Trophoblast cell (in vitro differentiated cells and primary cell): ENCODE measurements around the gene SGTB.

Source experiments
- DNase-seq, 2 donors: peaks; one replicate each; pipeline ENCODE4 v3.0.0-alpha.2; 2016
- H2AFZ ChIP-seq: 2 replicates; pipeline ENCODE4 v1.6.1; 2013; ENCODE audit warnings: low read length, moderate library complexity, mild to moderate bottlenecking; ENCODE audit not compliant: insufficient read depth, poor library complexity
- H2AK5ac ChIP-seq: 2 replicates; pipeline ENCODE4 v1.6.1; 2013; ENCODE audit warnings: mild to moderate bottlenecking, low read length
- H2BK120ac ChIP-seq: 2 replicates; pipeline ENCODE4 v1.6.1; 2013; ENCODE audit warnings: low read length, mild to moderate bottlenecking, moderate library complexity; ENCODE audit not compliant: insufficient read depth, poor library complexity
- H2BK12ac ChIP-seq: 2 replicates; pipeline ENCODE4 v1.6.1; 2013; ENCODE audit warnings: mild to moderate bottlenecking, low read length, moderate library complexity
- H2BK5ac ChIP-seq: 2 replicates; pipeline ENCODE4 v1.6.1; 2013; ENCODE audit warnings: low read length, low read depth, moderate library complexity, mild to moderate bottlenecking; ENCODE audit not compliant: poor library complexity
- H3K14ac ChIP-seq: 2 replicates; pipeline ENCODE4 v1.6.1; 2013; ENCODE audit warnings: mild to moderate bottlenecking, low read length
- H3K18ac ChIP-seq: 2 replicates; pipeline ENCODE4 v1.6.1; 2013; ENCODE audit warnings: mild to moderate bottlenecking, low read length
- H3K23ac ChIP-seq: 2 replicates; pipeline ENCODE4 v1.6.1; 2013; ENCODE audit warnings: low read length
- H3K27ac ChIP-seq: 2 replicates; pipeline ENCODE4 v1.5.1; 2013; ENCODE audit warnings: low read depth, mild to moderate bottlenecking, inconsistent platforms, low read length, moderate library complexity
- H3K27me3 ChIP-seq: 2 replicates; pipeline ENCODE4 v1.6.1; 2013; ENCODE audit warnings: inconsistent platforms, mild to moderate bottlenecking, low read length, moderate library complexity; ENCODE audit not compliant: insufficient read depth
- H3K36me3 ChIP-seq, 2 experiments: 1 replicate in 1 of 2; 2 replicates in 1 of 2; pipeline ENCODE4 v1.6.1; 2013; ENCODE audit warnings: low read length in 2 of 2, mild to moderate bottlenecking in 2 of 2, moderate library complexity in 1 of 2; ENCODE audit not compliant: insufficient read depth in 2 of 2, control insufficient read depth in 1 of 2
- H3K4ac ChIP-seq: 2 replicates; pipeline ENCODE4 v1.6.1; 2013; ENCODE audit warnings: low read depth, mild to moderate bottlenecking, low read length, moderate library complexity
- H3K4me1 ChIP-seq, 2 experiments: 1 replicate in 1 of 2; 2 replicates in 1 of 2; pipeline ENCODE4 v1.6.1; 2013; ENCODE audit warnings: low read length in 2 of 2, mild to moderate bottlenecking in 2 of 2, moderate library complexity in 1 of 2; ENCODE audit not compliant: insufficient read depth in 2 of 2, control insufficient read depth in 1 of 2
- H3K4me2 ChIP-seq: 2 replicates; pipeline ENCODE4 v1.6.1; 2013; ENCODE audit warnings: inconsistent platforms, mild to moderate bottlenecking, low read length, moderate library complexity
- H3K4me3 ChIP-seq: 2 replicates; pipeline ENCODE4 v1.5.1; 2013; ENCODE audit warnings: mild to moderate bottlenecking, low read depth, low read length, inconsistent platforms
- H3K79me1 ChIP-seq: one replicate; pipeline ENCODE4 v1.6.1; 2013; ENCODE audit warnings: low read length
- H3K79me2 ChIP-seq: 2 replicates; pipeline ENCODE4 v1.6.1; 2013; ENCODE audit warnings: low read length, mild to moderate bottlenecking; ENCODE audit not compliant: control insufficient read depth, insufficient read depth, poor library complexity
- H3K9ac ChIP-seq: 2 replicates; pipeline ENCODE4 v1.6.1; 2013; ENCODE audit warnings: mild to moderate bottlenecking, low read length
- H3K9me3 ChIP-seq: 2 replicates; pipeline ENCODE4 v1.6.1; 2013; ENCODE audit warnings: low read depth, mild to moderate bottlenecking, control low read depth, inconsistent platforms, low read length; ENCODE audit not compliant: insufficient read depth
- H4K12ac ChIP-seq: 2 replicates; pipeline ENCODE4 v1.6.1; 2013; ENCODE audit warnings: low read depth, mild to moderate bottlenecking, low read length, moderate library complexity
- H4K8ac ChIP-seq: 2 replicates; pipeline ENCODE4 v1.6.1; 2013; ENCODE audit warnings: low read depth, mild to moderate bottlenecking, low read length, moderate library complexity
- H4K91ac ChIP-seq: one replicate; pipeline ENCODE4 v1.6.1; 2013; ENCODE audit warnings: low read depth, mild to moderate bottlenecking, low read length, moderate library complexity
- WGBS: extraction: QIAGEN DNeasy Blood & Tissue Kit; methylation state at CpG from one replicate; pipeline ENCODE4 v1.1.7; 2013; ENCODE audit warnings: missing lambda C conversion rate; ENCODE audit not compliant: insufficient read length, insufficient coverage; ENCODE audit errors: extremely low coverage; 5-methylcytosine and 5-hydroxymethylcytosine counted together

SGTB gene

DNA sequence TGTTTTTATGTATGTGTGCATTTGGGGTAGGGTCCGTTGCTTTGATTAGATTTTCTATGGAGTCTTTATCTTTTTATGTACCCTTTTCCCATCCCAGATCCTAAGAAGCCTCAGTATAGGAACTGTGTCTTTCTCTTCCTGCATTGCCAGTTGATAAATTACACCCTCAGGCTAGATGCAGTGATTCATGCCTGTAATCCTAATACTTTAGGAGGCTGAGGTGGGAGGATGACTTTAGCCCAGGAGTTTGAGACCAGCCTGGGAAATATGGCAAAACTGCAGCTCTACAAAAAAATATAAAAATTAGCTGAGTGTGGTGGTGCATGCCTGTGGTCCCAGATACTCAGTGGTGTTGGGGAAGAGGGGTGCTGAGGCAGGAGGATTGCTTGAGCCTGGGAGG is 40.3 kb upstream of the SGTB start:
- H3K9ac ChIP-seq, result no peak overlapping the region
- no CpG with 5 or more reads among the region's 1 CpG for WGBS

DNA sequence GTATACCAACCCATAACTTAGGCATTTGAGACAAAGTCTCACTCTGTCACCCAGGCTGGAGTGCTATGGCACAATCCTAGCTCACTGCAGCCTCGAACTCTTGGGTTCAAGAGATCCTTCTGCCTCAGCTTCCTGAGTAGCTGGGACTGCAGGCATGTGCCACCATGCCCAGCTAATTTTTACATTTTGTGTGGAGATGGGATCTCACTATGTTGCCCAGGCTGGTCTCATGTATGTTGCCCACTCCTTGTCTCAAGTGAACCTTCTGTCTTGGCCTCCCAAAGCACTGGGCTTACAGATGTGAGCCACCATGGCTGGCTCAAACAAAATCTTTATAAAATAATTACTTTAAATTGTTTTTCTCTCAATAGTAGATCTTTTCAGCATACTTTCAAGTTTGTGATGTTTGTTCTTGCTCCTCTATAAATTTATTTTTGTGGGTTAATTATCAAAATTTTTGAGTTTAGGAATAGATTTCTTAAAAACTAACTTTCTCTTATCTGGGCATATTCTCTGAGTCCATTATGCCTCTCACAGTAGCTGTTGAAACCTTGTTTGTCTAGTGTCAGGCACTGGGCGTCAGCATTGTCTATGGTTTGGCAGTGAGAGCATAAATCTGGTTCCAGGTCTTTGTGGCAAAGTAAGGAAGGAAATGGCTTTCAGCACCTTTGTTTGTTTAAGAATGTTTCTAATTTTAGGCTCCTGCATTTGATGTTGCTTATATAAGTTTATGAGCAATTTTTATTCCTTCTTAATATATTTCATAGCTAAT is 38.8 kb upstream of the SGTB start:
- Histone ChIP-seq H3K4me3 (no peak overlapping the region), H3K9ac (no peak overlapping the region), H3K9me3 (no peaks in the 10 kb centered on the region), H2AK5ac (no peak overlapping the region), H4K12ac (no peak overlapping the region), H3K27me3 (no peaks in the 10 kb centered on the region), H3K4me2 (no peak overlapping the region), H2BK120ac (no peak overlapping the region), H4K8ac (no peak overlapping the region), H3K23ac (no peak overlapping the region), H3K18ac (no peak overlapping the region), H3K14ac (no peak overlapping the region), H2AFZ (no peak overlapping the region), H3K36me3 (peaks cover 4 to 6% of the 10 kb centered on the region in 2 experiments), H2BK12ac (no peak overlapping the region), H3K27ac (no peak overlapping the region), H3K79me2 (no peaks in the 10 kb centered on the region), H3K79me1 (no peaks in the 10 kb centered on the region), H3K4me1 (no peaks in the 10 kb centered on the region), H3K4ac (no peak overlapping the region), H2BK5ac (no peak overlapping the region), H4K91ac (no peak overlapping the region)
- WGBS, result no CpG with 5 or more reads among the region's 2 CpGs
- no peak for DNase-seq

More for the DNA sequence above, 40.3 kb upstream of the SGTB start:
- H3K9me3 ChIP-seq, result peaks cover 1% of the 10 kb centered on the region
- no peak overlapping the region for H3K4me2 ChIP-seq
- no peak overlapping the region for H2BK12ac ChIP-seq
- no peak overlapping the region for H4K91ac ChIP-seq
- H3K27me3 ChIP-seq, result no peaks in the 10 kb centered on the region
- H3K4me1 ChIP-seq, result no peaks in the 10 kb centered on the region
- no peak overlapping the region for H3K4me3 ChIP-seq
- H2AFZ ChIP-seq, result no peak overlapping the region
- peak in 1 of 2 donors; percentile 40 for DNase-seq
- H3K79me2 ChIP-seq, result no peaks in the 10 kb centered on the region
- H2AK5ac ChIP-seq, result no peak overlapping the region
- H4K12ac ChIP-seq, result no peak overlapping the region
- peaks cover 4 to 9% of the 10 kb centered on the region in 2 experiments for H3K36me3 ChIP-seq
- no peak overlapping the region for H3K4ac ChIP-seq
- no peak overlapping the region for H3K27ac ChIP-seq
- H4K8ac ChIP-seq, result no peak overlapping the region
- no peak overlapping the region for H2BK120ac ChIP-seq
- H3K23ac ChIP-seq, result no peak overlapping the region
- H3K14ac ChIP-seq, result no peak overlapping the region
- H3K79me1 ChIP-seq, result no peaks in the 10 kb centered on the region
- H2BK5ac ChIP-seq, result no peak overlapping the region
- H3K18ac ChIP-seq, result peak overlapping the region; percentile 36

DNA sequence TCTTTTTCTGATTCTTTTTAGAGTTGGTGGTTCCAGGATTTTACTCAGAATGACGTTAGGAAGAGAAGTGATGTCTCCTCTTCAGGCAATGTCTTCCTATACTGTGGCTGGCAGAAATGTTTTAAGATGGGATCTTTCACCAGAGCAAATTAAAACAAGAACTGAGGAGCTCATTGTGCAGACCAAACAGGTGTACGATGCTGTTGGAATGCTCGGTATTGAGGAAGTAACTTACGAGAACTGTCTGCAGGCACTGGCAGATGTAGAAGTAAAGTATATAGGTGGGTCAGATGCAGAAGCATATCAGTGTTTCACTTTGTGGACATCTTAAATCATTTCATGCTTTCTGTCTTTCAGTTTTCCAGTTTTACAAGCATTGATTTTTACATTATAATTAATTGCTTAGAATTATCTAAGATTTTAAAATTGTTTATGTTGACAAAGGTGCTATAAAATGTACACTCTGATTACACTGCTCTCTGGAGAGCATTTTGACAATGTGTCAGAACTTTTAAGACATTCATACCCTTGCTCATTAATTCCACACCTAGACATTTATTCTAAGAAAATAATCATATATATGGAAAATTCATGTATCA is 36.7 kb upstream of the SGTB start:
- Histone ChIP-seq H2AK5ac (no peak overlapping the region), H3K79me2 (no peaks in the 10 kb centered on the region), H3K36me3 (peaks cover 4 to 6% of the 10 kb centered on the region in 2 experiments), H3K4me2 (no peak overlapping the region), H2AFZ (no peak overlapping the region), H3K4me1 (peaks cover 0 to 2% of the 10 kb centered on the region in 2 experiments), H3K79me1 (no peaks in the 10 kb centered on the region), H2BK5ac (no peak overlapping the region), H4K91ac (no peak overlapping the region), H3K23ac (no peak overlapping the region), H4K12ac (no peak overlapping the region), H3K9me3 (no peaks in the 10 kb centered on the region), H3K27me3 (no peaks in the 10 kb centered on the region), H3K4me3 (no peak overlapping the region), H4K8ac (no peak overlapping the region), H3K14ac (no peak overlapping the region), H3K9ac (no peak overlapping the region), H3K4ac (no peak overlapping the region), H2BK120ac (no peak overlapping the region), H3K27ac (no peak overlapping the region), H3K18ac (no peak overlapping the region), H2BK12ac (no peak overlapping the region)
- no CpG with 5 or more reads among the region's 4 CpGs for WGBS
- DNase-seq, result no peak

DNA sequence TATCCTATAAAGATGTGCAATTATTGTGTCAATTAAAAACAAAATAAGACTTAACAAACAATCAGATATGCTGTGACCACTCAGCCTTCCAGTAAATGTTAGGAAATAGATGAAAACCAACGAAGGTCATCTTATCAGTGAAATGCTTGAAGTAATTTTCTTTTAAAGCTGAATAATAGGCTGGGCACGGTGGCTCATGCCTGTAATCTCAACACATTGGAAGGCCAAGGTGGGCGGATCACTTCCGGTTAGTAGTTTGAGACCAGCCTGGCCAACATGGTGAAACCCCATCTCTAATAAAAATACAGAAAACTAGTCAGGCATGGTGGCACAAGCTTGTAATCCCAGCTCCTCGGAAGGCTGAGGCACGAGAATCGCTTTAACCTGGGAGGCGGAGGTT is 31.3 kb upstream of the SGTB start:
- Histone ChIP-seq H3K79me1 (no peaks in the 10 kb centered on the region), H4K91ac (no peak overlapping the region), H3K4ac (no peak overlapping the region), H3K9me3 (no peaks in the 10 kb centered on the region), H2BK12ac (no peak overlapping the region), H2BK5ac (no peak overlapping the region), H2AFZ (no peak overlapping the region), H3K4me2 (no peak overlapping the region), H3K79me2 (no peaks in the 10 kb centered on the region), H3K9ac (no peak overlapping the region), H2AK5ac (no peak overlapping the region), H3K36me3 (peaks cover 0 to 1% of the 10 kb centered on the region in 2 experiments), H3K18ac (no peak overlapping the region), H2BK120ac (no peak overlapping the region), H4K12ac (no peak overlapping the region), H3K4me3 (no peak overlapping the region), H3K4me1 (peaks cover 0 to 2% of the 10 kb centered on the region in 2 experiments), H3K27me3 (no peaks in the 10 kb centered on the region), H4K8ac (no peak overlapping the region), H3K23ac (no peak overlapping the region), H3K14ac (no peak overlapping the region), H3K27ac (no peak overlapping the region)
- no CpG with 5 or more reads among the region's 8 CpGs for whole genome bisulfite sequencing
- DNase-seq, result no peak
